Measurements from ENCODE around the gene CDC42BPA. TPM values are rescaled to one million over a fixed set of nuclear protein-coding genes. Genes with fewer than 3 reads are reported as not detected.
A peak's percentile ranks its signal among the peaks of the same experiment; 100 is the strongest.

The CDC42BPA gene
- total RNA-seq, 1 experiment from 2014 or later, result 102 TPM

DNA sequence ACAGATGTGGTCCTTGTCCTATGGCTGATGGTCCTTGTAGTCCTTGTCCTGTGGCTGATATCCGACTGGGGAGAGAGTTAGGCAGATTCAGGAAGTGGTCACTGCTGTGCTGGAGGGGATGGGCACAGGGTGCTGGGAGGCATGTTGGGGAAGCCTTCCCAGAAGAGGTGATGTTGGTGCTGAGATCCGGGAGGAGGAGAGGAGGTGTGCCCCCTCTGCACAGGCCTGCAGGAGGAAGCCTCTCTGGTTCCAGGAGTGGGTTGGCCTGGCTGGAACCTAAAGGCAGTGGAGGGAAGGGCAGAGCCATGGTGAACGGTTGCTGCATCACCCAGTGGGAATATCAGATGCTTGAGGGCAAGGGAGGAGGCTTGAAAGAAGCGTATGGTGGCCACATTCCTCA is 363.5 kb downstream of the CDC42BPA start:
- no TSS peak for BruUV-seq (replicated peaks)
- Mint-ChIP-seq H3K4me1 (ENCODE audit: insufficient read depth, unreplicated experiment) (peaks cover 4% of the 10 kb centered on the region), H3K4me3 (ENCODE audit: unreplicated experiment) (no peak overlapping the region), H3K36me3 (ENCODE audit: insufficient read depth, unreplicated experiment) (peaks cover 12% of the 10 kb centered on the region), H3K27me3 (ENCODE audit: insufficient read depth, unreplicated experiment) (no peaks in the 10 kb centered on the region), H3K9me3 (ENCODE audit: unreplicated experiment) (peaks cover 14% of the 10 kb centered on the region), H3K27ac (ENCODE audit: low read depth, unreplicated experiment) (peak overlapping the region; percentile 27)
- no peak for DNase-seq (ENCODE audit: unreplicated experiment)
- no peak for TF ChIP-seq CTCF (IDR thresholded peaks at IDR 0.05; ENCODE audit: unreplicated experiment)
- intact Hi-C loops (cut with micrococcal nuclease), result no loop called here
- ChIA-PET POLR2A (no interaction called here), CTCF (no interaction called here)

GRCh38 chr1:226954337-226954736 is 364.0 kb downstream of the CDC42BPA start:
- intact Hi-C loops (cut with micrococcal nuclease), result no loop called here
- BruUV-seq (replicated peaks), result no TSS peak

GRCh38 chr1:226953175-226953800 is 365.0 kb downstream of the CDC42BPA start:
- Mint-ChIP-seq H3K4me1 (ENCODE audit: insufficient read depth, unreplicated experiment) (peaks cover 4% of the 10 kb centered on the region), H3K27me3 (ENCODE audit: insufficient read depth, unreplicated experiment) (no peaks in the 10 kb centered on the region), H3K36me3 (ENCODE audit: insufficient read depth, unreplicated experiment) (peaks cover 12% of the 10 kb centered on the region), H3K4me3 (ENCODE audit: unreplicated experiment) (no peak overlapping the region), H3K27ac (ENCODE audit: low read depth, unreplicated experiment) (no peak overlapping the region), H3K9me3 (ENCODE audit: unreplicated experiment) (peaks cover 16% of the 10 kb centered on the region)
- DNase-seq (ENCODE audit: unreplicated experiment), result no peak
- intact Hi-C loops (cut with micrococcal nuclease), result no loop called here
- CTCF ChIA-PET, result interaction anchor here (0.6 kb wide), 1 partner anchor 529 kb away, joined by 3 read pairs; no protein-coding TSS in a partner anchor
- BruUV-seq (replicated peaks), result no TSS peak
- POLR2A ChIA-PET, result interaction anchor here (1.5 kb wide), 1 partner anchor 13 kb away, joined by 4 read pairs; the partner anchor contains the start of gene COQ8A
- TF ChIP-seq CTCF (IDR thresholded peaks at IDR 0.05; ENCODE audit: unreplicated experiment), result no peak

More at GRCh38 chr1:226954337-226954736, 364.0 kb downstream of the CDC42BPA start:
- no peak for DNase-seq (ENCODE audit: unreplicated experiment)
- H3K4me3 Mint-ChIP-seq (ENCODE audit: unreplicated experiment), result no peak overlapping the region
- H3K27ac Mint-ChIP-seq (ENCODE audit: low read depth, unreplicated experiment), result peak overlapping the region; percentile 27
- no peak for TF ChIP-seq CTCF (IDR thresholded peaks at IDR 0.05; ENCODE audit: unreplicated experiment)
- no peaks in the 10 kb centered on the region for H3K27me3 Mint-ChIP-seq (ENCODE audit: insufficient read depth, unreplicated experiment)
- H3K36me3 Mint-ChIP-seq (ENCODE audit: insufficient read depth, unreplicated experiment), result peaks cover 12% of the 10 kb centered on the region
- ChIA-PET POLR2A (no interaction called here), CTCF (no interaction called here)
- H3K9me3 Mint-ChIP-seq (ENCODE audit: unreplicated experiment), result peaks cover 14% of the 10 kb centered on the region
- H3K4me1 Mint-ChIP-seq (ENCODE audit: insufficient read depth, unreplicated experiment), result peaks cover 4% of the 10 kb centered on the region

GRCh38 chr1:226952118-226952441 is 366.2 kb downstream of the CDC42BPA start:
- no TSS peak for BruUV-seq (replicated peaks)
- POLR2A ChIA-PET, result interaction anchor here (0.8 kb wide), 1 partner anchor 12 kb away, joined by 3 read pairs; the partner anchor contains the start of gene COQ8A
- intact Hi-C loops (cut with micrococcal nuclease), result no loop called here
- H3K4me1 Mint-ChIP-seq (ENCODE audit: insufficient read depth, unreplicated experiment), result peaks cover 6% of the 10 kb centered on the region
- no peak overlapping the region for H3K27ac Mint-ChIP-seq (ENCODE audit: low read depth, unreplicated experiment)
- no peak for TF ChIP-seq CTCF (IDR thresholded peaks at IDR 0.05; ENCODE audit: unreplicated experiment)
- H3K27me3 Mint-ChIP-seq (ENCODE audit: insufficient read depth, unreplicated experiment), result no peaks in the 10 kb centered on the region
- no peak for DNase-seq (ENCODE audit: unreplicated experiment)
- H3K36me3 Mint-ChIP-seq (ENCODE audit: insufficient read depth, unreplicated experiment), result peaks cover 12% of the 10 kb centered on the region
- H3K4me3 Mint-ChIP-seq (ENCODE audit: unreplicated experiment), result no peak overlapping the region
- peaks cover 18% of the 10 kb centered on the region for H3K9me3 Mint-ChIP-seq (ENCODE audit: unreplicated experiment)
- CTCF ChIA-PET, result no interaction called here
